ENCODE results near the gene MST1R. TPM values are rescaled to one million over a fixed set of nuclear protein-coding genes. Genes with fewer than 3 reads are reported as not detected.

MST1R gene
- total and polyA plus RNA-seq, 9 of the 15 experiments (the other 6 are each of a cell fraction or from before 2014, with no cell fraction given): 1.3 to 10.0 (median 3.8) TPM

DNA sequence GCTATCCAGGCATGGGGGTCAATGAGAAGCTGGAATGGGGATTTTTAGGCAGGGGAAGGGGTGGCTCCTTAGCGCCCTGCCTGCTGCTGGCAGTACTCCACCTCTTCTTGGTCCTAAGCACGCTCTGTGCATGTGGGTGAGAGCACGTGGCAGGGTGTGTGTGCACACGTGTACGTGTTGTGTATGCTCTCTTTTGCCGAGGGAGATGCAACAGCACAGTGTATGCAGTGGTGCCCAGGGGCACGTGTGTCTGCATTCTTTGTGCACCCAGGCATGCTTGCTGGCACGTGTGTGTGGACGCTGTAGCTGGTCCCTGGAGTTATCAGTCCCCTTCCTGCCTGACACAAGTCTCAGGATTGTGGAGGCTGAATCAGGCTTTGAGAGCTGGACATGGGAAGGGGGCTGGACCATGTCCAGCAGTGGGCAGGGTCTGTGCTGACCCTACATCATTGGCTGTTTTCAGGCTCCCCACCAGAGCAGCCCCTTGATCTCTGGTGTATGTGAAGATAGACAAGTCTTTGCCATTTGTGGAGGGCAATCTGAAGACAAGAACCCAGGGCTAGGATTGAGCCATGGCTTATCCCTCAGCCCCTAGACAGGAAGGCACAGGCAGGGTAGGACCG, 32.0 kb downstream of the MST1R start (continued):
- no peak for TF ChIP-seq ERF (CRISPR knock-in tag; IDR thresholded peaks at IDR 0.05)
- no peak for TF ChIP-seq STAG1 (CRISPR knock-in tag; IDR thresholded peaks at IDR 0.05; ENCODE audit: borderline replicate concordance)
- TF ChIP-seq ZNF75A (CRISPR knock-in tag; IDR thresholded peaks at IDR 0.05): no peak
- TF ChIP-seq ZNF444 (CRISPR knock-in tag; IDR thresholded peaks at IDR 0.05): no peak
- TF ChIP-seq CEBPB (tag; IDR thresholded peaks at IDR 0.05): no peak
- TF ChIP-seq, protein P1, sequence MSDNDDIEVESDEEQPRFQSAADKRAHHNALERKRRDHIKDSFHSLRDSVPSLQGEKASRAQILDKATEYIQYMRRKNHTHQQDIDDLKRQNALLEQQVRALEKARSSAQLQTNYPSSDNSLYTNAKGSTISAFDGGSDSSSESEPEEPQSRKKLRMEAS (CRISPR knock-in tag; IDR thresholded peaks at IDR 0.05): peak; percentile 75
- TF ChIP-seq, protein P2, sequence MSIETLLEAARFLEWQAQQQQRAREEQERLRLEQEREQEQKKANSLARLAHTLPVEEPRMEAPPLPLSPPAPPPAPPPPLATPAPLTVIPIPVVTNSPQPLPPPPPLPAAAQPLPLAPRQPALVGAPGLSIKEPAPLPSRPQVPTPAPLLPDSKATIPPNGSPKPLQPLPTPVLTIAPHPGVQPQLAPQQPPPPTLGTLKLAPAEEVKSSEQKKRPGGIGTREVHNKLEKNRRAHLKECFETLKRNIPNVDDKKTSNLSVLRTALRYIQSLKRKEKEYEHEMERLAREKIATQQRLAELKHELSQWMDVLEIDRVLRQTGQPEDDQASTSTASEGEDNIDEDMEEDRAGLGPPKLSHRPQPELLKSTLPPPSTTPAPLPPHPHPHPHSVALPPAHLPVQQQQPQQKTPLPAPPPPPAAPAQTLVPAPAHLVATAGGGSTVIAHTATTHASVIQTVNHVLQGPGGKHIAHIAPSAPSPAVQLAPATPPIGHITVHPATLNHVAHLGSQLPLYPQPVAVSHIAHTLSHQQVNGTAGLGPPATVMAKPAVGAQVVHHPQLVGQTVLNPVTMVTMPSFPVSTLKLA (conservative IDR thresholded peaks at IDR 0.05): peak in 1 of 2 experiments; percentile 34; a peak in 1 of 4 replicates

DNA sequence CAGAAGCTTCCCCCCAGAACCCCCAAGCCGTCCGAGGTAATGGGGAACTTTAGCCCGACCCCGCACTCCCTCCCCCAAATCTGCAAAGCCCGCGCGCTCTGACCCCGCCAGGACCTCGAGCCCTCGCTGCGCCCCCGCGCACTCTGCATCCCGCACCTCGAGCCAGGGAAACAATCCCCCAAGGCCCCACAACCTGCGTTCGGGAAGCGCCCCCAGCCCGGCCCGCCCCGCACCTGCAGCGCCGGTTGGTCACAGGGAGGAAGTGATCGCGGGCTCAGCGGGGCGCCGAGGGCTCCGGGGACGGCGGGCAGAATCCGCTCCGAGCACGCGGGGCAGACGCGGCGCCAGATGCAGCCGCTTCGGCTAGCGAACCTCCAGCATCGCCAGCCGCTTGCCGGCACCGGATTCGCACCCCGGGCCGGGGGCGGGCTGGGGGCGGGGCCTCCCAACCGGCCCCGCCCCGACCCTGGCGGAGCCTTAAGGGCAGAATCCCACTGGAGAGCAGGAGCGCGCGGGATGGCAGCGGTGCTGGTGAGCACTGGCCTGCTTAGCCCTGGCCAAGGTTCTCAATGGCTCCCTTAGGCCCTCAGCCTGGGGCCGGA, 34.0 kb downstream of the MST1R start, which contains the start of gene CAMKV:
Gene CAMKV, minus strand, starts transcription at position 382 of the 602 bp plus-strand sequence. CDS start 7,518 bp downstream, outside the sequence.
- Histone ChIP-seq H3K79me2 (ENCODE audit: control insufficient read depth, insufficient read depth, low read length) (no peaks in the 10 kb centered on the region), H3K4me1 (replicated peaks in 1 of 2; ENCODE audit: control insufficient read depth in 2 of 2, insufficient read depth in 2 of 2, low read length in 2 of 2) (peaks cover 0 to 22% of the 10 kb centered on the region in 2 experiments; a peak in 2 of 5 replicates), H4K20me1 (replicated peaks; ENCODE audit: control insufficient read depth, insufficient read depth, low read length) (peaks cover 6% of the 10 kb centered on the region; the same call in 1 of the 2 replicates), H3K9me3 (replicated peaks; ENCODE audit: control insufficient read depth, insufficient read depth, low read depth, low read length) (no peaks in the 10 kb centered on the region), H3K4me2 (ENCODE audit: insufficient read depth, low read length) (peak within 1 kb of the TSS; percentile 49; the same call in 1 of the 2 replicates), H3K27ac (ENCODE audit: extremely low read depth, low read depth, low read length) (no peak within 1 kb of the TSS), H2AFZ (ENCODE audit: low read depth, low read length) (peak within 1 kb of the TSS; percentile 40; the same call in 1 of the 2 replicates), H3K36me3 (ENCODE audit: control insufficient read depth, insufficient read depth, low read length) (no peaks in the 10 kb centered on the region), H3K9ac (ENCODE audit: insufficient read depth in 1 of 2, low read depth in 2 of 2, low read length in 2 of 2) (peak within 1 kb of the TSS in 1 of 2 experiments; percentile 83; a peak in 2 of 4 replicates), H3K27me3 (ENCODE audit: control insufficient read depth in 2 of 2, insufficient read depth in 2 of 2, low read length in 2 of 2) (peaks cover 0 to 28% of the 10 kb centered on the region in 2 experiments; a peak in 3 of 5 replicates), H3K9me1 (ENCODE audit: control insufficient read depth, insufficient read depth, low read length) (no peaks in the 10 kb centered on the region), H3K4me3 (peak within 1 kb of the TSS; percentile 26)
- FAIRE-seq (no peak), DNase-seq (ENCODE audit: extremely low read depth in 1 of 4, low spot score in 3 of 4) (peak; percentile 27 to 76 (median 67)), ATAC-seq (peak; percentile 82)
- ChIA-PET CTCF (ENCODE audit: low intra/inter-chr PET ratio) (no interaction called here), POLR2A (interaction anchor here (0.6 kb wide), 3 partner anchors 244 to 1593 kb away, joined by 3 read pairs; no protein-coding TSS in a partner anchor)
- intact Hi-C loops (cut with micrococcal nuclease): no loop called here
- in situ Hi-C loops (cut with MboI): no loop called here
- WGBS (ENCODE audit: insufficient coverage, low coverage, missing lambda C conversion rate): 0% methylated on average over 14 of the region's 59 CpGs
- no TSS peak for BruUV-seq (replicated peaks)
- TF ChIP-seq L3MBTL2 (IDR thresholded peaks at IDR 0.05) (peak; percentile 25; the same call in 1 of the 2 replicates), ZKSCAN3 (CRISPR knock-in tag; IDR thresholded peaks at IDR 0.05) (no peak), GABPA (tag; conservative IDR thresholded peaks at IDR 0.05; ENCODE audit: low read depth) (no peak)
- TF ChIP-seq, protein P1 (CRISPR knock-in tag; IDR thresholded peaks at IDR 0.05): peak; percentile 49
- TF ChIP-seq, protein P3, sequence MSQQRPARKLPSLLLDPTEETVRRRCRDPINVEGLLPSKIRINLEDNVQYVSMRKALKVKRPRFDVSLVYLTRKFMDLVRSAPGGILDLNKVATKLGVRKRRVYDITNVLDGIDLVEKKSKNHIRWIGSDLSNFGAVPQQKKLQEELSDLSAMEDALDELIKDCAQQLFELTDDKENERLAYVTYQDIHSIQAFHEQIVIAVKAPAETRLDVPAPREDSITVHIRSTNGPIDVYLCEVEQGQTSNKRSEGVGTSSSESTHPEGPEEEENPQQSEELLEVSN (IDR thresholded peaks at IDR 0.05; ENCODE audit: borderline replicate concordance in 1 of 2, extremely low read depth in 1 of 2, insufficient read depth in 1 of 2, insufficient read length in 1 of 2, low read depth in 1 of 2, low read length in 1 of 2, poor library complexity in 1 of 2, severe bottlenecking in 1 of 2): peak in 1 of 2 experiments; percentile 86
